VCaP (cell line): ENCODE results near the gene UBE2L5.
A peak's percentile ranks its signal among the peaks of the same experiment; 100 is the strongest.

Experiments used
- H3K27ac ChIP-seq: fragments of 450-650 bp; 2 replicates; pipeline ENCODE4 v1.5.1; 2017
- CTCF ChIP-seq: fragments of 450-650 bp; conservative IDR thresholded peaks from 2 replicates; pipeline ENCODE4 v1.5.1; 2017; ENCODE audit warnings: mild to moderate bottlenecking, moderate library complexity

UBE2L5 gene

GRCh38 chr13:30466358-30466714, 44.0 kb downstream of the UBE2L5 start:
- H3K27ac ChIP-seq, result peak overlapping the region; percentile 99
- TF ChIP-seq CTCF, result no peak

GRCh38 chr13:30466841-30467252, 44.6 kb downstream of the UBE2L5 start:
- TF ChIP-seq CTCF, result no peak
- H3K27ac ChIP-seq, result peak overlapping the region; percentile 99; the same call in 1 of the 2 replicates

- TF ChIP-seq CTCF, result no peak
- no peak overlapping the region for H3K27ac ChIP-seq
Observed at GRCh38 chr13:30473675-30474074, 51.4 kb downstream of the UBE2L5 start.

GRCh38 chr13:30477346-30478195, 55.3 kb downstream of the UBE2L5 start:
- TF ChIP-seq CTCF, result no peak
- peak overlapping the region; percentile 55 for H3K27ac ChIP-seq
